Activated T-cell treated with anti-CD3 and anti-CD28 coated beads for 48 hours (primary cell): ENCODE results near the gene C12orf75.

Experiments used
- DNase-seq: peaks from one replicate; pipeline ENCODE4 v3.0.0-alpha.2; 2020; ENCODE audit warnings: low read depth

C12orf75 gene

DNA sequence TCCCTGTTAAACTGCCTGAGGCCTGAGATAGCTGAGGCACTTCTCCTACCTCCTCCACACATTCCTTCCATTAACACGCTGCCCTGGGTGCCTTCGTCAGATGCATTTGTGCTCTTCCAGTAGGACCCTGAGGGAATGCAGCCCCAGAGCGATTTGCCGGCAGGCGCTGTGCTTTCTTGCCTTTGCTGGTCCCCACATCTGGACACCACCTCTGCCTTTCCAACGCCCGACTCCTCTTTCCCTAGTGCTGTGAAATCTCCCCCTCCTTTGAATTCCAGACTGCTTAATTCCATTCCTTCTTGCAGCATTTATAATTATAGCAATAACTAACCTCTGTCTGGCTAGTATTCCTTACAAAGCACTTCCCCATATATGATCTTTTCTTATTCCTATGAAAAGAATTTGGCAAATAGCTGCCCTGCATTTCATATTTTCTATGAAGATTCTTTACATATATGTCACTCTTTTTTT lies 88.4 kb downstream of the C12orf75 start:
- no peak for DNase-seq

- no peak for DNase-seq
Measured at GRCh38 chr12:105419606-105420005, 89.1 kb downstream of the C12orf75 start.

GRCh38 chr12:105420046-105420445 lies 89.6 kb downstream of the C12orf75 start:
- no peak for DNase-seq

DNA sequence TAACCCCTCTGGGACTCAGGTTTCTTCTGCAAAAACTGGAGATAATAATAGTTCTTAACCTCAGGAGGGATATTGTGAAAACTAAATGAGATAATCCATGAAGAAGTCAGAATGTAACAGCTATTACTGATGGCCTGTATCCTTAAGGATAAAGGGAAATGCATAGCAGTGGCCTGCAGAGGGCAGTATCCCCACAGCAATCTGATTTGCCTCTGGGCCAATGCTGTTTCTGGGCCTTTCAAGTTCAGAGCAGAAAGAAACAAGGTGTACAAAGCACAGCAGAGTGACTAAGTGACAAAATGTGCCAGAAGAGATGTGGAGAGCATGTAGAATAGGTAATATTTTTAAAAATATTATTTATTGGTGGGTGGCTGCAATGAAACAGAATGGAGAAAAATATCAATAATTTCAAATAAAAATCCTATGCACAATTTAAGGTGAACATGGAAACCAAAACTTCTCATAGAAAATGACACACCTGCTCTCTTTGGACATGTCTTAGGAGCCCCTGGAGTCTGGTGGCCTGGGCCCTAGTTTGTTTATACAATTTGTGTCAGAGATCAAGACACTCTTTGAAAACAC lies 90.3 kb downstream of the C12orf75 start:
- DNase-seq: peak; percentile 51
